ENCODE measurements around the gene TRIO.

DNA sequence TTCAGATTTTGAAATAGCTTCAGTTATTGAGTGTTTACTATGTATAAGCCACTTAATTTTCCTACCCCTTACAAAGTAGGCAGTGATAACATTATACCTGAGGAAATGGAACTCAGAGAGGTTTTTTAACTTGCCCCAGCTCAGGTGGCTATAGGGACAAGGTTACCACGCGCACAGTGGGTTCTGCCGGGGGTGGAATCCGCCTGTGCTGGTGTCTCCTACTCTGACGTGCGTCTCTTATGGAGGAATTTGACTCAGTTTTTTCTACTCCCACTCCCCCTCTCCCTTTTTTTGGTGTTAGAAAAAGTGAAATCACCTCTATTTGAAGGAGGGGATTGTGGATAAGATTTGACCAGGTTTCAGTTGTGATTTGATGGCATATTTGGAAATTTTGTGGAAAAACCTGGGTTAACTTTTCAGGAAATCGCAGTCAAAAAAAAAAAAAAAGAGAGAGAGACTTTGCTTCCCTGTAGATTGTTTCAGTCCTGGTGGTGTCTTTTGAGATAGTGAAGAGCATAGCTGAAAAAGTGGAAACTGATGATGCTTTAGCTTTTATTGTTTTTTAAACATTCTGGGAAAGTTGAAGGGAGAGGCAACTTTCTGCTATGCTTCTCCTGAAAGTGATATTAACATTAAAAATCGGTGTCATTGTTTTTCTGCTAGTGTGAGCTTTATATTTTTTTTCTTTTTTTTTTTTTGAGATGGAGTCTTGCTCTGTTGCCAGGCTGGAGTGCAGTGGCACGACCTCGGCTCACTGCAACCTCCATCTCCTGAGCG, 15.9 kb downstream of the TRIO start:
- TF ChIP-seq YY1 (IDR thresholded peaks at IDR 0.05; ENCODE audit: low read depth) (no peak), TAF1 (IDR thresholded peaks at IDR 0.05; ENCODE audit: borderline replicate concordance, low read depth, low read length) (no peak), EZH2phosphoT487 (IDR thresholded peaks at IDR 0.05; ENCODE audit: borderline replicate concordance, low read depth) (no peak)
- TF ChIP-seq, protein P1, sequence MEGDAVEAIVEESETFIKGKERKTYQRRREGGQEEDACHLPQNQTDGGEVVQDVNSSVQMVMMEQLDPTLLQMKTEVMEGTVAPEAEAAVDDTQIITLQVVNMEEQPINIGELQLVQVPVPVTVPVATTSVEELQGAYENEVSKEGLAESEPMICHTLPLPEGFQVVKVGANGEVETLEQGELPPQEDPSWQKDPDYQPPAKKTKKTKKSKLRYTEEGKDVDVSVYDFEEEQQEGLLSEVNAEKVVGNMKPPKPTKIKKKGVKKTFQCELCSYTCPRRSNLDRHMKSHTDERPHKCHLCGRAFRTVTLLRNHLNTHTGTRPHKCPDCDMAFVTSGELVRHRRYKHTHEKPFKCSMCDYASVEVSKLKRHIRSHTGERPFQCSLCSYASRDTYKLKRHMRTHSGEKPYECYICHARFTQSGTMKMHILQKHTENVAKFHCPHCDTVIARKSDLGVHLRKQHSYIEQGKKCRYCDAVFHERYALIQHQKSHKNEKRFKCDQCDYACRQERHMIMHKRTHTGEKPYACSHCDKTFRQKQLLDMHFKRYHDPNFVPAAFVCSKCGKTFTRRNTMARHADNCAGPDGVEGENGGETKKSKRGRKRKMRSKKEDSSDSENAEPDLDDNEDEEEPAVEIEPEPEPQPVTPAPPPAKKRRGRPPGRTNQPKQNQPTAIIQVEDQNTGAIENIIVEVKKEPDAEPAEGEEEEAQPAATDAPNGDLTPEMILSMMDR (IDR thresholded peaks at IDR 0.05): no peak
